Occipital lobe (tissue), 2 donors: ENCODE measurements around the gene APOL3. TPM values are rescaled to one million over a fixed set of nuclear protein-coding genes. Genes with fewer than 3 reads are reported as not detected.
"Not testable (repeated sequence)": the region's sequence is repeated elsewhere in the genome, so short reads cannot be mapped to it uniquely, and the experiment has no call there.

ENCODE experiments used
- DNase-seq: peaks from one replicate; lab custom pipeline; 2025; lab: John Stamatoyannopoulos, UW
- total RNA-seq: library from RNA; depleted of rRNA; stranded (reverse); fragments of >200 nt; gene quantifications from one replicate; pipeline ENCODE4 v1.2.3, GENCODE V29; 2014

The APOL3 gene
- total RNA-seq, 1 donor from 2014 or later: 2.5 TPM

GRCh38 chr22:36162127-36163034 lies 1.8 kb upstream of the APOL3 start:
- no peak for DNase-seq

GRCh38 chr22:36161793-36162126 lies 1.2 kb upstream of the APOL3 start:
- not testable (repeated sequence) for DNase-seq

DNA sequence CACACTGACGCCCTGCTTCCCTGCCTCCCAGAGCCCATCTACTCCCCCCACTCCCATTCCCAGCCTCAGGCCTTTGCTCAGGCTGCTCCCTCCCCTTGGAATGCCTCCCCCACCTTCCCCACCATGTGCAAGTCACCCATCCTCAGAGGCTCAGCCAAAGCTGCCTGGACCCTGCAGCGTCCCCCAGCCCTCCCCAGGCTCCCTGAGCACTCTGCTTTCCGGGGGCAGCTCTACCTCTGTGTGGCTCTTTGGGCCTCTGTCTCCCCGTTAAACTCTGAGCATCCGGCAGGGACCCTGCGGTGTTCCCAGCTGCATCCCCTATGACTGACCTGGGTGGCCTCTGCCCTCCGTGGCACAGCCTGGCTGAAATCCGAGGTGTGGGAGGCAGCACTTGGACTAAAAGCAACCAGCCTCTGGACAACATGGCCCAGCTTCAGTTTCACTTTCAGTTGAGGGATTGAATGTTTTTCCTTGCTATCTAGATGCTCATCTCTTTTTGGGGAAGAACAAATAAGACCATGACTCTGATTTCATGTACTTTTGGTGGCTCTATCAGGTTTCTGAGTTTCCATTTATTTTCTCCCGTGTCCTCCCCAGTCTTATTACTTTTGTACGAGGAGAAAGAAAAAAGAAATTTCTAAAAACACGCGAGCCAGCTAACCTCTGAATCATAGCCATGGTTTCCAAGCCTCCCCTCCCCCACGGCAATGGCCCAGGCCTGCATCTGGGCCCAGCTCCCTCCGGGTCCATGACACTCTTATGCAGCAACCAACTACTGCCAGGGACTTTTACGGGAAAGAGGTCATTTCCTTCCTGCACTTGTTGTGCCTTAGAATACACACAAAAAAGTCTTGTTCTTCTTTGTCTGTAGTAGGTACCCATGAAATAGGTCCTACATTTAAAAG lies 3.8 kb downstream of the APOL3 start:
- DNase-seq: peak; percentile 56

GRCh38 chr22:36156119-36156514 lies 4.4 kb downstream of the APOL3 start:
- no peak for DNase-seq

DNA sequence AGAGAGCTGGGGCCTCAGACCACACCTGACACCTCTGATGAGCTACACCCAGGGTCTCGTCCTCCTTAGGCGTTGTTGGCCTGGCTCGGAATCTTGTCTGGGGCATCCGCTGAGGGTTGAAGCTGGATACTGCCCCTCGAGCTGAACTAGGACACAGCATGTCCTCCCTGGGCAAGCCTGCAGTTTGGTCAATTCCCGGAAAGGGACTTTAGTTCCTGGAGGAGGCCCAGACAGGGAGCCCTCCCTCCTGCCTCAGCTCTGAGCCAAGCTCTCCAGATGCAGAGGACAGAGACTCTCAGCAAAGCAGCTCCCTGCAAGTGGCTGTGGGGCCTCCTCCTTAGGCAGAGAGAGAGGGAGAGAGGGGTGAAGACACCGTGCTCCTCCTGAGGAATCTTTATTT lies 4.9 kb downstream of the APOL3 start:
- DNase-seq: no peak

DNA sequence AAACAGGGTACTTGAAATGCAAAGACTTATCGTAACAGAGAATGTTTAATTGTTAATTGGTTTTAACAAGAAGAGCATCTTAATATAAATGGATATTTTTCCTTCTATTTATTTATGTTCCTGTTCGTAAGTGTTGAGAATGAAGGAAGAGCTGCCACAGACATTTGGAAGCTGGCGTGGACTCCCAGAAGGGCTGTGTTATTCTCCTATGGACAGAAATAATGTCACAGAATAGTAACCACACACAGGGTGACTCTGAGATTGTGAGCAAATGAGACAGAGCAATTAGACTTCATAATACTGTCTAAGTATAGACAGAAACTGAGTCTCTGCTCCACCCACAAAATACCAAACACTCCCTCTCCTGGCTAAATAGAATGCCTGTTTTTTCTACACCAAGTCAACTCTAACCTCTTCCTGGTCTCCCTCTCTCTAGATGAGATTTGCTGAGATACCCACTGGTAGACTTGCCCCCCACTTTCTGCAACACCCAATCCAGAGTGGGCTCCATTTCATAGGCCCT lies 6.1 kb downstream of the APOL3 start:
- no peak for DNase-seq

DNA sequence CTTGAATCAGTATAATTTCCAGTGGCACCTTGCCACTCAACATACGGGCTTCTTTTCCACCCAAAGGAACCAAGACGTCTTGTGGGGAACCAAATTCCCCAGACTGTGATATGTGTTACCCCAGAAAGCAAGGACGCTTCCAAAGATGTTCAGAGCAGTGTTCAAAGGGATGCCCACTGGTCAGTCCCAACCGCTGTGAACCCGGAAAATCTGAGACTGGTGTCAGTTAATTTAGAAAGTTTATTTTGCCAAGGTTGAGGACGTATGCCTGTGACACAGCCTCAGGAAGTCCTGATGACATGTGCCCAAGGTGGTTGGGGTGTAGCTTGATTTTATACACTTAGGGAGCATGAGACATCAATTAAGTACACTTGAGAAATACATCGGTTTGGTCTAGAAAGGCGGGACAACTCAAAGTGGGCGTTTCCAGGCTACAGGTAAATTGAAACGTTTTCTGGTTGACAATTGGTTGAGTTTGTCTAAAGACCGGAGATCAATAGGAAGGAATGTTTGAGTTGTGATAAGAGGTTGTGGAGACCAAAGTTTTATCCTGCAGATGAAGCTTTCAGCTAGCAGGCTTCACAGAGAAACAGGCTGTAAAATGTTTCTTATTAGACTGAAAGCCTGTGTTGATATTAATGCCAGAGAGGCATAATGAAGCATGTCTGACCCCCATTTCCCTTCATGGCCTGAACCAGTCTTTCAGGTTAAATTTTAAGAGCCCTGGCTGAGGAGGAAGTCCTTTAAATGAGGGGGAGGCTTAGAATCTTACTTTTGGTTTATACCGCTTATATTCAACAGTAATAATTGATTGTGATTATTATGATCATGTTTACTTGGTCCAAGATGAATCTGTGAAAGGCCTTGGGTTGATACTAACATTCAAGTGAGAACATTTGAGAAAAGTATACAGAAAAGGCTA lies 6.8 kb downstream of the APOL3 start:
- no peak for DNase-seq

DNA sequence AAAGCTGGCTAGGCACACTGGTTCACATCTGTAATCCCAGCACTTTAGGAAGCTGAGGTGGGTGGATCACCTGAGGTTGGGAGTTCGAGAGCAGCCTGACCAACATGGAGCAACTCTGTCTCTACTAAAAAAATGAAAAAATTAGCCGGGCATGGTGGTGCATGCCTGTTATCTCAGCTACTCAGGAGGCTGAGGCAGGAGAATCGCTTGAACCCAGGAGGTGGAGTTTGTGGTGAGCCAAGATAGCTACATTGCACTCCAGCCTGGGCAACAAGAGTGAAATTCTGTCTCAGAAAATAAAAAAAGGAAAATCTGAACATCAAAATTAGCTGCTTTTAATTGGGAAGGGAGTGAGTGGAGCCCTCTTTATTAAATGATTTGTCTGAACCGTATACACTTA lies 7.7 kb downstream of the APOL3 start:
- not testable (repeated sequence) for DNase-seq

- DNase-seq: no peak
Measured at GRCh38 chr22:36152088-36152487, 8.5 kb downstream of the APOL3 start.

DNA sequence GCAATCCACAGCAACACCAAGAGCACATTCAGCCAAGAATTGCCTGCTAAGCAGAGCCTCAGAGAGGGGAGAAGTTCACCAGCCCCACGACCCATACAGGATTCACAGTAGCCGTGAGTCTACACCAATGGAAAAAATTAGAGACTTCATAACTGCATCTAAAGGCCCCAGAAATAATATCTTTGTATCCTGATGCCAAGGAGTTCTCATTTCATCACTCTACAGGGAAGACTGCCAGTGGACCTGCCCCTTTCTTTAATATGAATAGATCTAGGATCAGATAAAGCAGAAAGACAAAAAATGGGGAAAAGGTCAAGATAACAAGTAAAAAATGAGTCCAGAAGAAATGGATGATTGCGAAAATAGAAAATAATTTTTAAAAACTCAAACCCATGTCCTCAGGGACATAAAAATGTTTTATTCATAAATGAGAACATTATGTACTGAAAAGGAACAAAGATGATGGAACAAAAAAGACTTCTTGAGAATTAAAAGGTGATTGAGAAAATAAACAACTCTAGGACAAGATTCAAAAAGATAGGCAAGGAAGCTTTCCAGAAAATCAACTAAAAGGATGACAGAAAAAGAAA lies 9.5 kb downstream of the APOL3 start:
- no peak for DNase-seq

DNA sequence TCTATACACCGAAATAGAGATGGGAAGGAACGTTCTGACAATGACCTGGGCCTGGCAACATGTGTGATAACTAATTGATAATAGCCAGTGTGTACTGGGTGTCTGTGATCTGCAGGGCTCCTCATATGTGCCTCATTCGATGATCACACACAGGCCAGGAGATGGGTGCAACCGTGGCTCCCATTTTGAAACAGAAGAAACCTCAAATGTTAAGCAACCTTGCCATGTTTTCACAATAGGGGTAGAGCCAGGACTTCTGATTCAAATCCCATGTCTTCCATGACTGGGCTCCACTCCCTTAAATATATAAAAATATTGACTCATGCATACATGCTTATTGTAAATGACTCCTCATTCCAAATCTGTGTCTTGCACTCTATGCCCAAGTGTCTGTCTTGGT lies 11.1 kb downstream of the APOL3 start:
- DNase-seq: no peak

DNA sequence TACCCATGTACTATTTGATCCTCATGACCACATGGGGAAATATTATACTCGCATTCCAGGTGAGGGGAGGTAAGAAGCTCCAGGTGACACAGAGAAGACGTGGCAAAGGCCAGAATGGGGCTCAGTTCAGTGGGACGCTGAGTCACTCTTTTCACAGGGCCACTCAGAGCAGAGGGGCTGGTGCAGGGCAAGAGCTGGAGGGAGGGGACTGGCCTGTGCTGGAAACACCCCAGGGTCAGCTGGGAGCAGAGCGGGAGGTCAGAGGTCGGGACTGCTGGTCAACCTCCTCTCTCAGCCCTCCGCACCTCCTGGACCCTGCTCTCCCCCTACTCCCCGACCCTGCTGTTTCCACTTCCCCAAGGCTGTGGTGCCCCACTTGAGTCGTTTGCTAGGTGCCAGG lies 12.1 kb downstream of the APOL3 start:
- no peak for DNase-seq

GRCh38 chr22:36147196-36147791 lies 13.3 kb downstream of the APOL3 start:
- DNase-seq: no peak

GRCh38 chr22:36145881-36146280 lies 14.7 kb downstream of the APOL3 start:
- DNase-seq: no peak

DNA sequence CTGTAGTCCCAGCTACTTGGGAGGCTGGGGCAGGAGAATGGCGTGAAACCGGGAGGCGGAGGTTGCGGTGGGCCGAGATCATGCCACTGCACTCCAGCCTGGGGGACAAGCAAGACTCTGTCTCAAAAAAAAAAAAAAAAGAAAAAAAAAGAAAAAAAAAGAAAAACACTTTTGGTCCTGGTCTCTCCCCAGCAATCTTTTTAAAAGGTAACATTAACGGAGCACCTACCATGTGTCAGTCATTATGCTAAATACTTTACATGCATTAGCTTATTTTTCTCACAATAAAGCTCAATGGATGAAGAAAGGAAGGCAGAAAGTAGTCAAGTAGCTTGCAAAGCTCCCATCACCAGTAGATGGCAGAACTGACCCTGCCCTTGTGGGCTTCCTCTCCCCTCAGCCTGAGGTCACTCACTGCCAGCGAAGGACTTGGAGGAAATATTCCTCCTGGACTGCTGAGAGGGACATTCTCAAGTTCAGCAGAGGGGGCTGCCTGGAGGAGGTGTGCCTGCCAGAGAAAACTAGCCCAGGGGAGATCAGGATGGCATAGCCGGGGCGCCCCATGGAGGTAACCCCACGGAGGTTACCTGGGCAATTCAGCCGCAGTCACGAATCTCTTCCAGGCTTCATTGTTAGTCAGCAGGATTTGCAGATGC lies 15.5 kb downstream of the APOL3 start:
- peak; percentile 20 for DNase-seq

- DNase-seq: no peak
Measured at GRCh38 chr22:36143956-36144355, 16.6 kb downstream of the APOL3 start.

GRCh38 chr22:36143066-36143815 lies 17.3 kb downstream of the APOL3 start:
- no peak for DNase-seq

DNA sequence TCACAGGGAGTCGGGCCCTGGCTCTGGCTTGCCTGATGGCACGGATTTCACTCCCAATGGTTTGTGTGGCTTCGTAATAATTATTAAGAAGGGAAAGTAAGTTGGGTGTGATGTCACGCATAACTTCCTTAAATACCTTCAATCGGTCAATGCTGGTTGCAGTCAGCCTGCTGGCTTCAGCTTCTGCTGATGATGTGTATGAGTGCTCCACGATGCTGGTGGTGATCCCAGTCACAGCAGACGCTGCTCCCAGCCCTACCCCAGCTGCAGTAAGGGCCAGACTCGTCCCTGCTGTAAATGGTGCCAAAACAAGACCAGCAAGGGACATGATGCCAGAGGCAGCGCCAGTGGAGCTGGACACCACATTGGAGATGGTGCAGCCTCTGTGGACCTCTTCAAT lies 19.1 kb downstream of the APOL3 start:
- DNase-seq: no peak

DNA sequence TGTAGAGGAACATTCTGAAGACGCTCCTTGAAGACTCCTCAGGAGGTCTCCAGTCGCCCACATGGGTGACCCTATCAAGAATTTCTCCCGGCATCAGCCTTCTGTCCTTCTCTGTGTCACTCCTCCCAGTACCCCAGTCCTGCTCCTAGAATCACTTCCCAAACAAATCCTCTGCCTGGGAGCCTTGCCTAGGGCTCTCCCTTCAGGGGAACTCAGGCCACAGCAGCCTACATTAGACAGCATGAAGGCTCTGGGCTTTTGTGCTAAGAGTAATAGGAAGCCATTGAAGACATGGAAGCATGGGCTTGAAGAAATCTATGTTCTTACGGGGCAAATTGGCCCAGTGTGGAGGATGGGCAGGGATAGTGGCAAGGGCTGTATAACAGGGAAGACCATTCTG lies 21.8 kb downstream of the APOL3 start:
- DNase-seq: not testable (repeated sequence)
